Measurements from ENCODE around the gene CEP152.

The CEP152 gene

GRCh38 chr15:48828471-48828870 is 17.6 kb upstream of the CEP152 start:
- no peak overlapping the region for H3K4me3 ChIP-seq (ENCODE audit: low read length)
- no peak for TF ChIP-seq ZNF274 (IDR thresholded peaks at IDR 0.05; ENCODE audit: low read depth, low read length)

- H3K4me3 ChIP-seq (ENCODE audit: low read length): no peak overlapping the region
- TF ChIP-seq ZNF274 (IDR thresholded peaks at IDR 0.05; ENCODE audit: low read depth, low read length): no peak
Measured at GRCh38 chr15:48825075-48825474, 14.2 kb upstream of the CEP152 start.

GRCh38 chr15:48823706-48824105 is 12.8 kb upstream of the CEP152 start:
- H3K4me3 ChIP-seq (ENCODE audit: low read length): no peak overlapping the region
- TF ChIP-seq ZNF274 (IDR thresholded peaks at IDR 0.05; ENCODE audit: low read depth, low read length): no peak

- TF ChIP-seq ZNF274 (IDR thresholded peaks at IDR 0.05; ENCODE audit: low read depth, low read length): no peak
- no peak overlapping the region for H3K4me3 ChIP-seq (ENCODE audit: low read length)
Measured at GRCh38 chr15:48823237-48823636, 12.4 kb upstream of the CEP152 start.

- no peak for TF ChIP-seq ZNF274 (IDR thresholded peaks at IDR 0.05; ENCODE audit: low read depth, low read length)
- no peak overlapping the region for H3K4me3 ChIP-seq (ENCODE audit: low read length)
Measured at GRCh38 chr15:48814286-48814685, 3.4 kb upstream of the CEP152 start.

GRCh38 chr15:48811325-48811958 is 573 bp upstream of the CEP152 start:
- no peak for TF ChIP-seq ZNF274 (IDR thresholded peaks at IDR 0.05; ENCODE audit: low read depth, low read length)
- peak overlapping the region; percentile 80 for H3K4me3 ChIP-seq (ENCODE audit: low read length)

- no peak for TF ChIP-seq ZNF274 (IDR thresholded peaks at IDR 0.05; ENCODE audit: low read depth, low read length)
- peak overlapping the region; percentile 45; the same call in 1 of the 2 replicates for H3K4me3 ChIP-seq (ENCODE audit: low read length)
Measured at GRCh38 chr15:48806151-48806550, 4.7 kb downstream of the CEP152 start.

GRCh38 chr15:48805591-48805990 is 5.3 kb downstream of the CEP152 start:
- no peak for TF ChIP-seq ZNF274 (IDR thresholded peaks at IDR 0.05; ENCODE audit: low read depth, low read length)
- H3K4me3 ChIP-seq (ENCODE audit: low read length): no peak overlapping the region

- H3K4me3 ChIP-seq (ENCODE audit: low read length): no peak overlapping the region
- TF ChIP-seq ZNF274 (IDR thresholded peaks at IDR 0.05; ENCODE audit: low read depth, low read length): no peak
Measured at GRCh38 chr15:48803877-48804276, 7.0 kb downstream of the CEP152 start.

GRCh38 chr15:48802867-48803266 is 8.0 kb downstream of the CEP152 start:
- TF ChIP-seq ZNF274 (IDR thresholded peaks at IDR 0.05; ENCODE audit: low read depth, low read length): no peak
- H3K4me3 ChIP-seq (ENCODE audit: low read length): no peak overlapping the region

- H3K4me3 ChIP-seq (ENCODE audit: low read length): no peak overlapping the region
- no peak for TF ChIP-seq ZNF274 (IDR thresholded peaks at IDR 0.05; ENCODE audit: low read depth, low read length)
Measured at GRCh38 chr15:48802257-48802656, 8.6 kb downstream of the CEP152 start.

GRCh38 chr15:48800811-48801455 is 9.9 kb downstream of the CEP152 start:
- H3K4me3 ChIP-seq (ENCODE audit: low read length): no peak overlapping the region
- no peak for TF ChIP-seq ZNF274 (IDR thresholded peaks at IDR 0.05; ENCODE audit: low read depth, low read length)

GRCh38 chr15:48800245-48800644 is 10.6 kb downstream of the CEP152 start:
- H3K4me3 ChIP-seq (ENCODE audit: low read length): no peak overlapping the region
- TF ChIP-seq ZNF274 (IDR thresholded peaks at IDR 0.05; ENCODE audit: low read depth, low read length): no peak

GRCh38 chr15:48798319-48798718 is 12.6 kb downstream of the CEP152 start:
- no peak overlapping the region for H3K4me3 ChIP-seq (ENCODE audit: low read length)
- no peak for TF ChIP-seq ZNF274 (IDR thresholded peaks at IDR 0.05; ENCODE audit: low read depth, low read length)

- no peak for TF ChIP-seq ZNF274 (IDR thresholded peaks at IDR 0.05; ENCODE audit: low read depth, low read length)
- H3K4me3 ChIP-seq (ENCODE audit: low read length): no peak overlapping the region
Measured at GRCh38 chr15:48796930-48797329, 13.9 kb downstream of the CEP152 start.

GRCh38 chr15:48796521-48796920 is 14.3 kb downstream of the CEP152 start:
- no peak for TF ChIP-seq ZNF274 (IDR thresholded peaks at IDR 0.05; ENCODE audit: low read depth, low read length)
- H3K4me3 ChIP-seq (ENCODE audit: low read length): no peak overlapping the region

All from GM08714 (cell line).